H1 (cell line): ENCODE data around the gene CAB39L. TPM values are rescaled to one million over a fixed set of nuclear protein-coding genes. Genes with fewer than 3 reads are reported as not detected.

ENCODE experiments used
- CTCF ChIA-PET: fragments of 300-600 bp; sonication (Branson Sonifier 250); formaldehyde crosslinking; loops from one replicate; lab custom pipeline; 2021; ENCODE audit not compliant: partially characterized antibody; lab: Charles Lee
- POLR2A ChIA-PET: fragments of 300-600 bp; sonication (Branson Sonifier 250); formaldehyde crosslinking; loops from one replicate; lab custom pipeline; 2021; ENCODE audit warnings: inconsistent platforms; ENCODE audit not compliant: partially characterized antibody; lab: Charles Lee
- DNase-seq, 2 experiments: peaks; one replicate each; pipeline versions ENCODE4 v3.0.0 to v3.0.0-alpha.2; 2010 to 2022; ENCODE audit warnings: low spot score in 2 of 2, low read depth in 1 of 2, mixed read lengths in 1 of 2
- FAIRE-seq: peaks from 2 replicates; lab custom pipeline; 2011; peaks lifted over from hg19 to GRCh38; lab: Jason Lieb, UNC
- H2AFZ ChIP-seq: 2 replicates; pipeline ENCODE4 v1.8.1; 2012; ENCODE audit warnings: low read length, inconsistent platforms
- H2AK5ac ChIP-seq: 2 replicates; pipeline ENCODE4 v1.6.1; 2013; ENCODE audit warnings: low read depth, low read length
- H2BK120ac ChIP-seq: replicated peaks from 2 replicates; pipeline ENCODE3; 2013; ENCODE audit warnings: low read depth, low read length, inconsistent platforms
- H2BK12ac ChIP-seq: 2 replicates; pipeline ENCODE4 v1.6.1; 2013; ENCODE audit warnings: low read depth, low read length
- H2BK15ac ChIP-seq: 2 replicates; pipeline ENCODE4 v1.6.1; 2013; ENCODE audit warnings: low read length
- H2BK20ac ChIP-seq: 2 replicates; pipeline ENCODE4 v1.6.1; 2013; ENCODE audit warnings: low read length
- H2BK5ac ChIP-seq: 2 replicates; pipeline ENCODE4 v1.6.1; 2013; ENCODE audit warnings: low read depth, low read length
- H3K14ac ChIP-seq: 2 replicates; pipeline ENCODE4 v1.6.1; 2013; ENCODE audit warnings: inconsistent platforms; ENCODE audit not compliant: insufficient read length
- H3K18ac ChIP-seq: 2 replicates; pipeline ENCODE4 v1.6.1; 2013; ENCODE audit warnings: low read length; ENCODE audit errors: extremely low read depth
- H3K23ac ChIP-seq: 2 replicates; pipeline ENCODE4 v1.6.1; 2013; ENCODE audit warnings: inconsistent platforms; ENCODE audit not compliant: insufficient read length
- H3K23me2 ChIP-seq: 2 replicates; pipeline ENCODE4 v1.6.1; 2013; ENCODE audit warnings: low read depth, low read length
- H3K27ac ChIP-seq: 2 replicates; pipeline ENCODE4 v1.6.1; 2011; ENCODE audit warnings: low read depth, low read length, inconsistent platforms
- H3K27me3 ChIP-seq, 4 experiments: replicated peaks in 1 of 4; 1 replicate in 1 of 4; 2 replicates in 3 of 4; pipeline versions ENCODE4 v1.6.1 to v1.8.1; 2011 to 2013; ENCODE audit warnings: low read length in 3 of 4, mild to moderate bottlenecking in 3 of 4, inconsistent platforms in 2 of 4, mixed read lengths in 2 of 4, moderate library complexity in 1 of 4; ENCODE audit not compliant: control insufficient read depth in 3 of 4, insufficient read depth in 3 of 4; ENCODE audit errors: extremely low read depth in 1 of 4
- H3K36me3 ChIP-seq, 4 experiments: 2 replicates each; pipeline versions ENCODE4 v1.6.1 to v1.8.1; 2011 to 2013; ENCODE audit warnings: mild to moderate bottlenecking in 4 of 4, low read length in 3 of 4, moderate library complexity in 2 of 4, control low read depth in 1 of 4, inconsistent platforms in 1 of 4; ENCODE audit not compliant: insufficient read depth in 4 of 4, control insufficient read depth in 2 of 4
- H3K4ac ChIP-seq: replicated peaks from 2 replicates; pipeline ENCODE3; 2013; ENCODE audit warnings: low read length, low read depth, mixed read lengths, inconsistent platforms; ENCODE audit not compliant: insufficient read length
- H3K4me1 ChIP-seq, 4 experiments: replicated peaks in 1 of 4; 1 replicate in 1 of 4; 2 replicates in 3 of 4; pipeline versions ENCODE4 v1.6.1 to v1.8.1; 2011 to 2013; ENCODE audit warnings: low read length in 3 of 4, inconsistent platforms in 2 of 4, mixed read lengths in 1 of 4; ENCODE audit not compliant: insufficient read depth in 4 of 4, control insufficient read depth in 3 of 4
- H3K4me2 ChIP-seq, 2 experiments: 2 replicates each; pipeline versions ENCODE4 v1.6.1 to v1.8.1; 2011 to 2013; ENCODE audit warnings: low read depth in 2 of 2, low read length in 2 of 2, control low read depth in 1 of 2, inconsistent platforms in 1 of 2, mild to moderate bottlenecking in 1 of 2; ENCODE audit not compliant: insufficient read depth in 1 of 2
- H3K4me3 ChIP-seq, 4 experiments: fragments of 200-600, 300-600 bp in 1 of 4; sonication (generic), shearing (Covaris generic), sonication (Bioruptor Twin) in 1 of 4; 2 replicates each; pipeline versions ENCODE4 v1.5.1 to v1.8.1; 2011 to 2016; ENCODE audit warnings: low read length in 4 of 4, low read depth in 3 of 4, control low read depth in 2 of 4, inconsistent platforms in 2 of 4, mild to moderate bottlenecking in 2 of 4, mixed read lengths in 1 of 4, moderate library complexity in 1 of 4; ENCODE audit not compliant: insufficient read depth in 2 of 4; ENCODE audit errors: extremely low read depth in 1 of 4
- H3K56ac ChIP-seq: replicated peaks from 2 replicates; pipeline ENCODE3; 2013; ENCODE audit warnings: low read depth, mild to moderate bottlenecking, mixed read lengths, low read length, inconsistent platforms; ENCODE audit not compliant: insufficient read length
- H3K79me1 ChIP-seq: 2 replicates; pipeline ENCODE4 v1.6.1; 2013; ENCODE audit warnings: low read depth, low read length, control low read depth
- H3K79me2 ChIP-seq, 2 experiments: 2 replicates each; pipeline versions ENCODE4 v1.6.1 to v1.8.1; 2012 to 2013; ENCODE audit warnings: low read length in 2 of 2, mild to moderate bottlenecking in 2 of 2, inconsistent platforms in 1 of 2; ENCODE audit not compliant: insufficient read depth in 2 of 2, control insufficient read depth in 1 of 2
- H3K9ac ChIP-seq, 4 experiments: replicated peaks in 1 of 4; 1 replicate in 1 of 4; 2 replicates in 3 of 4; pipeline versions ENCODE4 v1.6.1 to v1.8.1; 2011 to 2013; ENCODE audit warnings: low read depth in 3 of 4, low read length in 3 of 4, control low read depth in 2 of 4, mild to moderate bottlenecking in 2 of 4, moderate library complexity in 2 of 4, inconsistent platforms in 1 of 4; ENCODE audit errors: extremely low read depth in 1 of 4
- H3K9me3 ChIP-seq, 2 experiments: 2 replicates each; pipeline versions ENCODE4 v1.6.1 to v1.8.1; 2012 to 2013; ENCODE audit warnings: mild to moderate bottlenecking in 2 of 2, moderate library complexity in 2 of 2, control low read depth in 1 of 2, inconsistent platforms in 1 of 2, low read depth in 1 of 2, low read length in 1 of 2, mixed read lengths in 1 of 2; ENCODE audit not compliant: insufficient read depth in 2 of 2
- H4K20me1 ChIP-seq, 2 experiments: replicated peaks in 1 of 2; 2 replicates each; pipeline versions ENCODE3 to v1.8.1; 2011 to 2013; ENCODE audit warnings: inconsistent platforms in 2 of 2, low read length in 2 of 2, mild to moderate bottlenecking in 1 of 2; ENCODE audit not compliant: insufficient read depth in 2 of 2, control insufficient read depth in 1 of 2
- H4K5ac ChIP-seq: 2 replicates; pipeline ENCODE4 v1.6.1; 2013; ENCODE audit warnings: low read length, low read depth, mixed read lengths, inconsistent platforms; ENCODE audit not compliant: insufficient read length
- H4K8ac ChIP-seq: 2 replicates; pipeline ENCODE4 v1.8.0; 2013; ENCODE audit warnings: mild to moderate bottlenecking, moderate library complexity, low read length, inconsistent platforms; ENCODE audit not compliant: insufficient read depth; ENCODE audit errors: extremely low read depth
- H4K91ac ChIP-seq: replicated peaks from 2 replicates; pipeline ENCODE3; 2013; ENCODE audit warnings: low read length, mixed read lengths, inconsistent platforms; ENCODE audit not compliant: insufficient read length
- HDAC6 ChIP-seq: IDR thresholded peaks from one replicate; pipeline ENCODE4 v1.7.1; 2012; ENCODE audit warnings: low read depth, mild to moderate bottlenecking, inconsistent platforms, low read length, moderate library complexity
- KDM1A ChIP-seq: fragments of 200-600, 300-600 bp; sonication (generic); IDR thresholded peaks from 2 replicates; pipeline ENCODE4 v1.7.1; 2016; ENCODE audit warnings: mild to moderate bottlenecking, low read length, borderline replicate concordance
- RBBP5 ChIP-seq: IDR thresholded peaks from 2 replicates; pipeline ENCODE4 v1.7.1; 2012; ENCODE audit warnings: low read depth, mild to moderate bottlenecking, inconsistent platforms, low read length, moderate library complexity, borderline replicate concordance
- SP1 ChIP-seq: IDR thresholded peaks from 2 replicates; pipeline ENCODE4 v1.6.1; 2011; ENCODE audit warnings: low read depth, low read length
- TCF12 ChIP-seq: IDR thresholded peaks from 2 replicates; pipeline ENCODE4 v1.6.1; 2011; ENCODE audit warnings: low read depth, mild to moderate bottlenecking, low read length
- WGBS, 2 experiments: shearing (Covaris generic) in 1 of 2; methylation state at CpG; one replicate each; pipeline versions ENCODE4 v1.1.6 to v1.1.7; 2013 to 2015; ENCODE audit warnings: low lambda C conversion rate in 2 of 2, mixed read lengths in 2 of 2, inconsistent platforms in 1 of 2, low coverage in 1 of 2, missing lambda C conversion rate in 1 of 2; ENCODE audit not compliant: insufficient replicate concordance in 2 of 2, insufficient coverage in 1 of 2, insufficient read length in 1 of 2; ENCODE audit errors: extremely low coverage in 1 of 2, missing lambda C conversion rate in 1 of 2; 5-methylcytosine and 5-hydroxymethylcytosine counted together
- polyA plus RNA-seq, 7 experiments: library from polyadenylated mRNA; depleted of rRNA in 3 of 7; stranded (reverse) in 5 of 7; unstranded in 2 of 7; fragments of >200 nt in 5 of 7; fragments of 200-250 nt in 2 of 7; gene quantifications; 1 replicate in 5 of 7; 2 replicates in 1 of 7; 4 replicates in 1 of 7; pipeline versions ENCODE4 v1.2.1 to v1.2.3, GENCODE V29; 2011 to 2013; ENCODE audit warnings: missing spikeins in 2 of 7, mixed read lengths in 2 of 7
- total RNA-seq: library from RNA; stranded (reverse); fragmentation: NEBNext Ultra II Directional; extraction: Animal tissue kit (Norgen Biotek cat#: 25700); gene quantifications from 2 replicates; pipeline ENCODE4 v1.2.1, GENCODE V29; 2021

CAB39L gene
- total and polyA plus RNA-seq, 2 of the 8 experiments (the other 6 are each of a cell fraction or from before 2014, with no cell fraction given) = 2.5 to 4.8 TPM

- DNase-seq (no peak), FAIRE-seq (no peak)
- ChIA-PET CTCF (no interaction called here), POLR2A (no interaction called here)
- Histone ChIP-seq H4K8ac (no peak overlapping the region; the same call in 1 of the 2 replicates), H2AK5ac (no peak overlapping the region), H3K14ac (no peak overlapping the region), H3K18ac (no peak overlapping the region), H4K20me1 (no peaks in the 10 kb centered on the region), H2BK12ac (no peak overlapping the region), H2BK15ac (no peak overlapping the region), H4K91ac (no peak overlapping the region), H2BK5ac (no peak overlapping the region), H4K5ac (no peak overlapping the region), H3K4me3 (no peak overlapping the region), H3K79me1 (no peaks in the 10 kb centered on the region), H2AFZ (no peak overlapping the region), H3K4me2 (no peak overlapping the region), H3K4ac (no peak overlapping the region), H3K79me2 (no peaks in the 10 kb centered on the region), H3K36me3 (no peaks in the 10 kb centered on the region), H3K9me3 (no peaks in the 10 kb centered on the region), H3K23ac (no peak overlapping the region), H3K27me3 (no peaks in the 10 kb centered on the region), H2BK120ac (no peak overlapping the region), H3K56ac (no peak overlapping the region), H3K23me2 (peaks cover 2% of the 10 kb centered on the region; the same call in 1 of the 2 replicates), H3K27ac (no peak overlapping the region), H3K4me1 (no peaks in the 10 kb centered on the region), H2BK20ac (no peak overlapping the region), H3K9ac (no peak overlapping the region)
- WGBS, 2 experiments = 90% methylated on average over 6 of the region's 6 CpGs; no CpG with 5 or more reads in 1 of the 2 experiments
- TF ChIP-seq KDM1A = no peak
- TF ChIP-seq TCF12 = no peak
- TF ChIP-seq SP1 = no peak
- no peak for TF ChIP-seq RBBP5
- TF ChIP-seq HDAC6 = no peak
Observed at GRCh38 chr13:49292742-49293486, 150.9 kb downstream of the CAB39L start.
